Endodermal cell (in vitro differentiated cells): Measurements from ENCODE around the gene PCDHGB6. TPM values are rescaled to one million over a fixed set of nuclear protein-coding genes. Genes with fewer than 3 reads are reported as not detected.

ENCODE experiments used
- DNase-seq: peaks from one replicate; pipeline ENCODE4 v3.0.0-alpha.2; 2017
- H3K27ac ChIP-seq: 2 replicates; pipeline ENCODE4 v1.5.1; 2013; ENCODE audit warnings: mild to moderate bottlenecking, low read depth, low read length, moderate library complexity
- H3K27me3 ChIP-seq: 2 replicates; pipeline ENCODE4 v1.6.1; 2013; ENCODE audit warnings: mild to moderate bottlenecking, low read length, moderate library complexity; ENCODE audit not compliant: insufficient read depth, control insufficient read depth, poor library complexity, severe bottlenecking
- H3K36me3 ChIP-seq: 2 replicates; pipeline ENCODE4 v1.7.0; 2013; ENCODE audit warnings: mild to moderate bottlenecking, low read length, moderate library complexity; ENCODE audit not compliant: control insufficient read depth, insufficient read depth
- H3K4me1 ChIP-seq: one replicate; pipeline ENCODE4 v1.7.0; 2013; ENCODE audit warnings: low read length; ENCODE audit not compliant: control insufficient read depth, insufficient read depth
- H3K4me3 ChIP-seq: 2 replicates; pipeline ENCODE4 v1.5.1; 2013; ENCODE audit warnings: mild to moderate bottlenecking, low read length, moderate library complexity
- H3K9ac ChIP-seq: 2 replicates; pipeline ENCODE4 v1.6.1; 2013; ENCODE audit warnings: mild to moderate bottlenecking, low read length, moderate library complexity; ENCODE audit not compliant: poor library complexity, severe bottlenecking; ENCODE audit errors: extremely low read depth
- H3K9me3 ChIP-seq: 2 replicates; pipeline ENCODE4 v1.6.1; 2013; ENCODE audit warnings: mild to moderate bottlenecking, low read length, moderate library complexity; ENCODE audit not compliant: control insufficient read depth
- H3K27ac Mint-ChIP-seq: 2 replicates; pipeline ENCODE4 v1.8.0; 2020; ENCODE audit warnings: mixed read lengths
- H3K27me3 Mint-ChIP-seq: 2 replicates; pipeline ENCODE4 v1.8.0; 2021; ENCODE audit warnings: mild to moderate bottlenecking, mixed read lengths; ENCODE audit not compliant: insufficient read depth
- H3K36me3 Mint-ChIP-seq: 2 replicates; pipeline ENCODE4 v1.8.0; 2020; ENCODE audit warnings: low read depth, mixed read lengths
- H3K4me1 Mint-ChIP-seq: 2 replicates; pipeline ENCODE4 v1.8.0; 2020; ENCODE audit warnings: mixed read lengths
- H3K4me3 Mint-ChIP-seq: 2 replicates; pipeline ENCODE4 v1.8.0; 2020; ENCODE audit warnings: mild to moderate bottlenecking, moderate library complexity, mixed read lengths
- H3K9me3 Mint-ChIP-seq: 2 replicates; pipeline ENCODE4 v1.8.0; 2020; ENCODE audit warnings: mild to moderate bottlenecking, mixed read lengths
- CTCF ChIP-seq: fragments of 200-600 bp; sonication (generic); conservative IDR thresholded peaks from 2 replicates; pipeline ENCODE4 v1.5.0; 2021; ENCODE audit warnings: antibody characterized with exemption, mild to moderate bottlenecking
- WGBS, 2 experiments: methylation state at CpG; one replicate each; pipeline versions ENCODE4 v1.1.5 to v1.1.7; 2013; ENCODE audit warnings: missing lambda C conversion rate in 2 of 2, mixed read lengths in 1 of 2; ENCODE audit not compliant: insufficient coverage in 1 of 2, insufficient read length in 1 of 2; 5-methylcytosine and 5-hydroxymethylcytosine counted together
- total RNA-seq, 2 donors: library from RNA; stranded (reverse); fragmentation: NEBNext Ultra II Directional in 1 of 2; extraction: Animal tissue kit (Norgen Biotek cat#: 25700) in 1 of 2; gene quantifications; 2 replicates in 1 of 2; 3 replicates in 1 of 2; pipeline ENCODE4 v1.2.1, GENCODE V29; 2021

The PCDHGB6 gene
- total RNA-seq, 2 donors from 2014 or later = 8.3 to 10.8 TPM

GRCh38 chr5:141388661-141389060 lies 19.2 kb upstream of the PCDHGB6 start:
- H3K4me3 Mint-ChIP-seq = peak overlapping the region; percentile 77
- no peak for DNase-seq
- 92 to 95% methylated on average over 5 to 10 of the region's 10 CpGs for WGBS, 2 experiments
- H3K9me3 Mint-ChIP-seq = peaks cover 76% of the 10 kb centered on the region
- H3K9me3 ChIP-seq = peaks cover 65% of the 10 kb centered on the region
- H3K27ac Mint-ChIP-seq = no peak overlapping the region
- peaks cover 11% of the 10 kb centered on the region for H3K27me3 Mint-ChIP-seq
- TF ChIP-seq CTCF = no peak
- no peak overlapping the region for H3K27ac ChIP-seq
- H3K9ac ChIP-seq = no peak overlapping the region
- peak overlapping the region; percentile 35 for H3K4me3 ChIP-seq
- no peaks in the 10 kb centered on the region for H3K4me1 ChIP-seq
- no peaks in the 10 kb centered on the region for H3K36me3 ChIP-seq
- H3K36me3 Mint-ChIP-seq = peaks cover 51% of the 10 kb centered on the region
- no peaks in the 10 kb centered on the region for H3K4me1 Mint-ChIP-seq
- H3K27me3 ChIP-seq = no peaks in the 10 kb centered on the region

- Histone ChIP-seq H3K9me3 (peaks cover 64% of the 10 kb centered on the region), H3K36me3 (no peaks in the 10 kb centered on the region), H3K9ac (no peak overlapping the region), H3K4me1 (no peaks in the 10 kb centered on the region), H3K27me3 (no peaks in the 10 kb centered on the region), H3K27ac (no peak overlapping the region), H3K4me3 (no peak overlapping the region)
- no peak for DNase-seq
- H3K4me3 Mint-ChIP-seq = no peak overlapping the region
- TF ChIP-seq CTCF = no peak
- WGBS, 2 experiments = 94 to 96% methylated on average over 74 to 77 of the region's 77 CpGs
- H3K36me3 Mint-ChIP-seq = peaks cover 53% of the 10 kb centered on the region
- peaks cover 11% of the 10 kb centered on the region for H3K27me3 Mint-ChIP-seq
- H3K27ac Mint-ChIP-seq = no peak overlapping the region
- H3K9me3 Mint-ChIP-seq = peaks cover 76% of the 10 kb centered on the region
- H3K4me1 Mint-ChIP-seq = no peaks in the 10 kb centered on the region
These were observed 18.4 kb upstream of the PCDHGB6 start for GRCh38 chr5:141389153-141390042.

- peak within 1 kb of the TSS; percentile 20 for H3K4me3 ChIP-seq
- peaks cover 89% of the 10 kb centered on the region for H3K9me3 Mint-ChIP-seq
- H3K27ac ChIP-seq = no peak within 1 kb of the TSS
- 95 to 98% methylated on average over 28 to 38 of the region's 38 CpGs for WGBS, 2 experiments
- no peak for DNase-seq
- no peak for TF ChIP-seq CTCF
- no peaks in the 10 kb centered on the region for H3K4me1 Mint-ChIP-seq
- peaks cover 65% of the 10 kb centered on the region for H3K36me3 Mint-ChIP-seq
- peaks cover 11% of the 10 kb centered on the region for H3K27me3 Mint-ChIP-seq
- H3K9me3 ChIP-seq = peaks cover 68% of the 10 kb centered on the region
- H3K4me3 Mint-ChIP-seq = no peak within 1 kb of the TSS
- no peak within 1 kb of the TSS for H3K9ac ChIP-seq
- no peaks in the 10 kb centered on the region for H3K27me3 ChIP-seq
- H3K27ac Mint-ChIP-seq = no peak within 1 kb of the TSS
- no peaks in the 10 kb centered on the region for H3K4me1 ChIP-seq
- H3K36me3 ChIP-seq = no peaks in the 10 kb centered on the region
These were observed 15.2 kb upstream of the PCDHGB6 start, which contains the start of gene PCDHGA8 for GRCh38 chr5:141392429-141393198. Gene PCDHGA8, plus strand, starts transcription at chr5:141392633. Its CDS starts 181 bp downstream, at chr5:141392814.
